NT2/D1 (cell line): ENCODE measurements around the gene KLHL6.

Source experiments
- YY1 ChIP-seq: IDR thresholded peaks from 2 replicates; pipeline ENCODE4 v1.6.1; 2011; ENCODE audit not compliant: insufficient read length, insufficient read depth
- ZNF274 ChIP-seq: IDR thresholded peaks from 2 replicates; pipeline ENCODE4 v1.6.1; 2011; ENCODE audit warnings: mild to moderate bottlenecking, low read depth, low read length

DNA sequence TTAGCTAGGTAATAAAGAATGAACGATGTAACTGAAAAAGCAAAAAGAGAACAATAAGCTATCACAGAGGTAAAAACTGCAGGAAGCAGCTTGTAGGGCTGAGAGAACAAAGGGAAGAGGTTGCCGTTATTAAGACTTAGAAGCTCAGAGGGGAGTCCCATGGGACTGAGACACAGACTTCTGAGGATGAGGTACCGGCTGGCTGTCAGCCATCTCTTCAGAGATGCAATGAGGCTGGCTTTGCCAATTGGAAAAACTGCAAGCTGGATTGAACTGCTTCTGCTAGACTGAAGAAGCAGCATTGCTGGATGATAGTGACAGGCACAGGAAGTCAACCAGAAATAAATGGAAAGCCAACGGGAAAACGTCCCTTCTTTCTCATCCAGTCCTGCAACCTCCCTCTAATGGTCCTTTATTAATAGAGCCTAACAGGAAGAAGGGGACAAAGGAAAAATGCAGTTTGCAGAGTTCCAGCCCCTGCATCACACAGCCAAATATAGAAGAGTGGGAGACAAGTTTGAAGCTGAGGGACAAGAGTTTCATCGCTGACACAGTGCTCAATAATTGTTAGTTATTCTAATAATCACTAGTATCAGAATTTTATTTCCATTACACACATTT, 21.1 kb upstream of the KLHL6 start:
- no peak for TF ChIP-seq YY1
- no peak for TF ChIP-seq ZNF274
